NOMO-1 (cell line): ENCODE results near the gene OR2H1.

Experiments used
- DNase-seq, 2 experiments: peaks; one replicate each; lab custom pipeline; 2025; ENCODE audit not compliant: unreplicated experiment in 2 of 2; lab: John Stamatoyannopoulos, UW

The OR2H1 gene

GRCh38 chr6:29483186-29483585, 26.2 kb downstream of the OR2H1 start:
- no peak for DNase-seq

- no peak for DNase-seq
Measured at GRCh38 chr6:29483735-29484134, 26.8 kb downstream of the OR2H1 start.

GRCh38 chr6:29486577-29486976, 29.6 kb downstream of the OR2H1 start:
- no peak for DNase-seq

DNA sequence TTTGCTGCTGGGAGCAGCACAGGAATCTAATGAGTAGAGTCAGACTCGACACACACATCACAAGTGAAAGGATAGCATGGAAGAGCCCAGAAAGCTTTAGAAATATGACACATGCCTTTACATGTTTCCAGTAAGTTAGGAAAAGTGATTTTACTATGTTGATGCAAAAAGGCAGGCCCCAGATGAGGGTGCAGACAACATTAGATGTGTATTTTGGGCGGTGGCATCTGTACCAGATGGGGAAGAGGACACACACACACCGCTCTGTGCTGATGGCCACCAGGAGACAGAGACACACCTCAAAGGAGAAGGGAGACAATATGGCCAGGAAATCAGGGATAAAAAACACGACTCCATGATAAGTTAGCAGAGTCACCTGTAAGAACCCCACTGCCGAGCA, 30.2 kb downstream of the OR2H1 start:
- DNase-seq, result no peak

GRCh38 chr6:29487660-29488059, 30.7 kb downstream of the OR2H1 start, which contains the start of gene MAS1L:
Gene MAS1L (minus strand): TSS chr6:29487956. CDS start chr6:29487902, 54 bp downstream.
- no peak for DNase-seq

- no peak for DNase-seq
Measured at GRCh38 chr6:29488874-29489273, 31.9 kb downstream of the OR2H1 start.

GRCh38 chr6:29489286-29489685, 32.3 kb downstream of the OR2H1 start:
- no peak for DNase-seq

- DNase-seq, result no peak
Measured at GRCh38 chr6:29490055-29490454, 33.1 kb downstream of the OR2H1 start.

DNA sequence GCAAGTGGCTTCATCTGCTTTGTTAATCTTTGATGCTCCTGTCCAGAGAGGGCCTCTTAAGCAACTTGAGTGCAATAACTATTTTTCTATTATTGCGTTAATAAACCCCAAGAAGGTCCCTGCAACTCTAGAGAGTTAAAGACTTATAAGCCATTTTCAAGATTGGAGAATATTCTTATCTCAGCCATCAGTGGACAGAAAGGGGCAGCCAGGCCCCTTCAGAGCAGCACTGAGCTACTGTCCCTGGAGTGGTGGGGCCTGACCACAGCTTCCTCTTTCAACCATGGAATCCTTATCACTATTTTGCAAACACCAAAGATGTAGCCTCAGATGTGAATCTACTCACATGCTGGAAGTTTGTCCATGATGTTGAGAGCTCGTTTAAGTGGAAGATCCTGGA, 33.6 kb downstream of the OR2H1 start:
- DNase-seq, result peak; percentile 7 to 29

GRCh38 chr6:29491574-29491973, 34.6 kb downstream of the OR2H1 start:
- no peak for DNase-seq

GRCh38 chr6:29493261-29493660, 36.3 kb downstream of the OR2H1 start:
- DNase-seq, result no peak

- no peak for DNase-seq
Measured at GRCh38 chr6:29494131-29494530, 37.2 kb downstream of the OR2H1 start.

DNA sequence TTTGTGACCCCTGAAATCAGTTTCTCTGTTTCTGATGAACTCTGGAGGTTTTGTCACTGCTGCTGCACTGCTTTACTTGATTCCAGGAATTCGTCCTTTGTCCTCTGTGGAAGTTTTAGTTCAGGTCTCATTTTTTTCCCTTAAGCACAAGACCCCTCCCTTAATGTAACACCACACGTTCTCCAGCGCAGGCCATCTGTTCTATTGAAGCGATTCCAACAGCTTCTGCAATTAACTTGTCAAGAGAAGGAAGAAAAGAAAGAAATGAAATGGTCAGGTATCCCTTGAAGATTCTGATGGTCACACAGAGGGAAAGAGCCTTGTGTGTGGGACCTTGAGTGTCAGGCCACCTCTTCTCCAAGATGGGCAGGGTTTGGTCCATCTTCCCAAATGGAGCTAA, 38.6 kb downstream of the OR2H1 start:
- no peak for DNase-seq

GRCh38 chr6:29496961-29497360, 40.0 kb downstream of the OR2H1 start:
- DNase-seq, result no peak

- DNase-seq, result no peak
Measured at GRCh38 chr6:29499704-29500103, 42.7 kb downstream of the OR2H1 start.

GRCh38 chr6:29500594-29500993, 43.6 kb downstream of the OR2H1 start:
- DNase-seq, result no peak

- no peak for DNase-seq
Measured at GRCh38 chr6:29501106-29501505, 44.2 kb downstream of the OR2H1 start.

GRCh38 chr6:29502181-29502580, 45.2 kb downstream of the OR2H1 start:
- no peak for DNase-seq

DNA sequence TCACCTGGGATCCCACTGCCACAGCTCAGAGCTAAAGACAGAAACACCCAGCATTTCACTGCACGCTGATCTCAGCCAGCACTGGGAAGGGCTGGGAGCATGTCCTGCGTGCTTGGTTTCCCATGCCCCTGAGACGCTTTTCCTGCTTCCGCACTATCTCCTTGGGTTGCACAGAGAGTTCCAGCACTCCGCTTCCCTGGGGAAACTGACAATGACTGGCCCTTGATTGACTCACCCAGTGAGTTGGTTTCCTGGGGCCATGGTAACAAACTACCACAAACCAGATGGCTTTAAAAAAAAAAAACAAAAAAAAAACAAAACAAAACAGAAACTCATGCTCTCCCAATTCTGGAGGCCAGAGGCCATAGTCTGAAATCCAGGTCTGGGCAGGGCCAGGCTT, 45.6 kb downstream of the OR2H1 start:
- DNase-seq, result no peak

DNA sequence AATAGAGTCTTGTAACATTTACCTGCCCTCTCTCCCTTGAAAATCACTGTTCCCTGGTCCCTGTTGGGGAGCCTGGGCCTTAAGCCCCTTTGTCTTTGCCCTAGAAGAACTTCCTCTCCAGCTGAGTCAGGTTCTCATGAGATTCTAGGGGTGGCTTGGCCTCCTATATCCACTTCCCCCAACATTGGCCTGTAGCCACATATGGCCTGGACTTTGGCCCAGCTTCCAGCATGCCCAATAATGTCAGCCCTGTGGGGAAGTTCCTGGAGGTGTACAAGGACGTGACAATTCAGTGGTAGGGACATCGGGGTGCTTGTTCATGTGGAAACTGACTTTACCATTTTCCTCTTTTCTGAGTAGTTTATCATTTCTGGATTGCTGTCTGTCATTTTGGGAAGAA, 48.0 kb downstream of the OR2H1 start:
- no peak for DNase-seq

GRCh38 chr6:29505808-29506207, 48.9 kb downstream of the OR2H1 start:
- DNase-seq, result no peak

- DNase-seq, result no peak
Measured at GRCh38 chr6:29506446-29507067, 49.6 kb downstream of the OR2H1 start.

DNA sequence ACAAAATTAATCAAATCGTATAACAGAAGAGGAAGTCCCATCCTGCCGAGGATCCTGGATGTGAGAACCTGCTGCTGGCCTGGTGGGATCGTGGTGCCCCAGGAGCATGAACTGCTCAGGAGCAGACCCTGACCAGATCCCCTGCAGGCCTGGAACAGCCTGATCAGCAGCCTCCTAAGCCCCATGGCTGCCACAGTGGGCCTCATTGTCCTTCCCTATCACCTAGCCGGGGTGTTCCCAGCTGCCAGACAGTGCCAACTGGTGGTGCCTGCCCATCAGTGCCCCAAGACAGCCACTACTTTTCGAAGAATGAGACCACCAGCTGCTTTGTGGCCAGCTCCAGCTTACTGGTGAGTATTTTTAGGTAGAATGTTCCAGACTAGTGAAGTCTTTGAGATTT, 50.4 kb downstream of the OR2H1 start:
- DNase-seq, result no peak
